ENCODE measurements around the gene GRK4. TPM values are rescaled to one million over a fixed set of nuclear protein-coding genes. Genes with fewer than 3 reads are reported as not detected.

The GRK4 gene
- total and polyA plus RNA-seq, 2 of the 4 experiments (the other 2 are of a cell fraction) = 1.6 to 2.2 TPM

GRCh38 chr4:2924765-2925301, 38.5 kb upstream of the GRK4 start:
- H3K4ac ChIP-seq (ENCODE audit: low read depth, low read length) = 0 out of 2 replicates have a peak overlapping the region, but pooled peaks have one; percentile 16
- peaks cover 12% of the 10 kb centered on the region; the same call in 1 of the 2 replicates for H3K9me1 ChIP-seq (ENCODE audit: insufficient read depth, low read length)
- 92% methylated on average over 4 of the region's 7 CpGs; no CpG with 5 or more reads in 1 of the 2 experiments for WGBS, 2 experiments (ENCODE audit: extremely low coverage in 2 of 2, insufficient read length in 1 of 2)
- no peak overlapping the region for H3K4me3 ChIP-seq (ENCODE audit: insufficient read depth, low read depth, low read length)
- no peak overlapping the region for H2BK20ac ChIP-seq (ENCODE audit: low read depth, low read length)
- no peaks in the 10 kb centered on the region for H3K27me3 ChIP-seq (ENCODE audit: control insufficient read depth, insufficient read depth, low read length)
- H3K79me1 ChIP-seq (ENCODE audit: low read depth in 1 of 2, low read length in 2 of 2) = peaks cover 14 to 56% of the 10 kb centered on the region in 2 experiments
- no peak overlapping the region for H4K91ac ChIP-seq (ENCODE audit: insufficient read depth, low read depth, low read length)
- no TSS peak for BruUV-seq (replicated peaks)
- no peak overlapping the region for H3K9ac ChIP-seq (ENCODE audit: low read depth, low read length)
- no peak overlapping the region for H2BK15ac ChIP-seq (ENCODE audit: low read depth, low read length)
- ATAC-seq (ENCODE audit: low read depth) = no peak
- H3K9me3 ChIP-seq (ENCODE audit: control insufficient read depth, insufficient read depth, low read length) = no peaks in the 10 kb centered on the region
- H3K18ac ChIP-seq (ENCODE audit: low read depth, low read length) = no peak overlapping the region
- H3K56ac ChIP-seq (ENCODE audit: extremely low read depth, insufficient read depth, low read length) = no peak overlapping the region
- no peak overlapping the region for H2AK9ac ChIP-seq (replicated peaks; ENCODE audit: low read depth, low read length, poor library complexity)
- TF ChIP-seq MAZ (IDR thresholded peaks at IDR 0.05; ENCODE audit: borderline replicate concordance, low read depth, low read length) (no peak), CEBPB (IDR thresholded peaks at IDR 0.05; ENCODE audit: low read depth, low read length) (no peak), ELK1 (IDR thresholded peaks at IDR 0.05; ENCODE audit: borderline replicate concordance, low read depth, low read length) (no peak), BHLHE40 (IDR thresholded peaks at IDR 0.05; ENCODE audit: low read depth, low read length) (no peak), MAFK (IDR thresholded peaks at IDR 0.05; ENCODE audit: low read depth, low read length) (no peak), MXI1 (IDR thresholded peaks at IDR 0.05; ENCODE audit: borderline replicate concordance, low read depth, low read length) (no peak), RFX5 (IDR thresholded peaks at IDR 0.05; ENCODE audit: low read depth, low read length) (no peak), SMC3 (IDR thresholded peaks at IDR 0.05; ENCODE audit: low read depth, low read length) (no peak), CHD1 (IDR thresholded peaks at IDR 0.05; ENCODE audit: low read depth, low read length) (no peak), FOS (IDR thresholded peaks at IDR 0.05; ENCODE audit: low read depth, low read length) (no peak), CTCF (conservative IDR thresholded peaks at IDR 0.05; ENCODE audit: low read depth, low read length) (no peak), POLR2A (IDR thresholded peaks at IDR 0.05; ENCODE audit: low read depth, low read length) (no peak)
- H3K4me2 ChIP-seq (ENCODE audit: low read depth, low read length) = no peak overlapping the region
- no peak overlapping the region for H4K8ac ChIP-seq (ENCODE audit: low read depth in 2 of 2, low read length in 2 of 2)
- no peak overlapping the region for H3K27ac ChIP-seq (ENCODE audit: insufficient read depth, low read length)
- peaks cover 4% of the 10 kb centered on the region; the same call in 1 of the 2 replicates for H3K4me1 ChIP-seq (ENCODE audit: control insufficient read depth, insufficient read depth, low read length)
- no peak overlapping the region for H2BK5ac ChIP-seq (ENCODE audit: low read depth, low read length, poor library complexity, severe bottlenecking)
- peaks cover 64% of the 10 kb centered on the region for H3K36me3 ChIP-seq (ENCODE audit: control insufficient read depth, insufficient read depth, low read length)
- no peak overlapping the region for H4K5ac ChIP-seq (ENCODE audit: low read depth, low read length)
- intact Hi-C loops (cut with micrococcal nuclease) (no loop called here), in situ Hi-C loops (cut with MboI; ENCODE audit: low sequenced_read_pairs) (no loop called here), dilution Hi-C loops (cut with HindIII; ENCODE audit: low sequenced_read_pairs, unreplicated experiment) (no loop called here)
- no peak overlapping the region for H2BK120ac ChIP-seq (ENCODE audit: low read depth, low read length)
- DNase-seq = no peak
- CTCF ChIA-PET = interaction anchor here (0.6 kb wide), 1 partner anchor 34 kb away, joined by 3 read pairs; no protein-coding TSS in a partner anchor
- no peak overlapping the region for H3K23ac ChIP-seq (ENCODE audit: low read depth, low read length)
- no peak overlapping the region for H2AK5ac ChIP-seq (ENCODE audit: low read depth, low read length)
- no peak overlapping the region for H2AFZ ChIP-seq (replicated peaks; ENCODE audit: low read length, poor library complexity)
- H4K20me1 ChIP-seq (ENCODE audit: insufficient read depth, low read length) = peaks cover 18% of the 10 kb centered on the region; the same call in 1 of the 2 replicates
- POLR2A ChIA-PET (ENCODE audit: unreplicated experiment) = no interaction called here
- no peak overlapping the region for H3K14ac ChIP-seq (replicated peaks; ENCODE audit: low read depth, low read length)
